Upper lobe of right lung (tissue), 1 donor: ENCODE results near the gene ZFYVE1. TPM values are rescaled to one million over a fixed set of nuclear protein-coding genes. Genes with fewer than 3 reads are reported as not detected.
"Not testable (repeated sequence)": the region's sequence is repeated elsewhere in the genome, so short reads cannot be mapped to it uniquely, and the experiment has no call there.

Experiments used
- ATAC-seq: fragments of 200-7000 bp; cut with Tn5 transposase; one replicate; pipeline ENCODE4 v1.9.1; 2020; ENCODE audit warnings: mild to moderate bottlenecking, moderate library complexity
- DNase-seq: peaks from one replicate; pipeline ENCODE4 v3.0.0-alpha.2; 2020
- H3K27ac ChIP-seq: fragments of 200-600 bp; one replicate; pipeline ENCODE4 v1.8.0; 2022
- H3K27me3 ChIP-seq: fragments of 200-600 bp; one replicate; pipeline ENCODE4 v1.8.0; 2022; ENCODE audit warnings: mild to moderate bottlenecking
- H3K36me3 ChIP-seq: fragments of 200-600 bp; one replicate; pipeline ENCODE4 v1.8.0; 2022
- H3K4me1 ChIP-seq: fragments of 200-600 bp; one replicate; pipeline ENCODE4 v1.8.0; 2022
- H3K4me3 ChIP-seq: fragments of 200-600 bp; one replicate; pipeline ENCODE4 v1.8.0; 2022; ENCODE audit warnings: mild to moderate bottlenecking
- H3K9me3 ChIP-seq: fragments of 200-600 bp; one replicate; pipeline ENCODE4 v1.8.0; 2022
- intact Hi-C: fragments of 100-400 bp; cut with DNase I; formaldehyde crosslinking; loops from one replicate; pipeline ENCODE4 v1.11.0; 2022
- total RNA-seq: library from RNA; stranded (reverse); fragmentation: NEBNext Ultra II Directional; extraction: Animal tissue kit (Norgen Biotek cat#: 25700); gene quantifications from one replicate; pipeline ENCODE4 v1.2.1, GENCODE V29; 2021
- TF ChIP-seq, protein P1 (sequence below): fragments of 200-600 bp; IDR thresholded peaks from one replicate; pipeline ENCODE4 v1.8.0; 2022; ENCODE audit warnings: antibody characterized with exemption
- donor health status: DM: no; HTN: yes; CAD: no; lungs with severe emphysema.

ZFYVE1 gene
- total RNA-seq, 1 donor from 2014 or later, result 21.6 TPM

DNA sequence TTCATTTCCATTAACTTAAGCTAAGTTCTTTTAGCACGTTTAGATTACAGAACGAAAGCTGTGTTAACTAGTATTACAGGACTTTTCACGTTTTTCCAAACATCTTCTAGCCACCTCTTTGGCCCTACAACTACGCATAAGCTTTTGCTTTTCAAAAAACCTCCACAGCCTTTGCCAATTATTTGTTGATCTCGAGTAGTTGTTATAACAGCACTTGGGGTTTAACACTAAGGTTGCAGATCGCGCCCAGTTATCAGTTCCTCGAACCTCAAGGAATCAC is 31.0 kb upstream of the ZFYVE1 start:
- TF ChIP-seq, protein P1, sequence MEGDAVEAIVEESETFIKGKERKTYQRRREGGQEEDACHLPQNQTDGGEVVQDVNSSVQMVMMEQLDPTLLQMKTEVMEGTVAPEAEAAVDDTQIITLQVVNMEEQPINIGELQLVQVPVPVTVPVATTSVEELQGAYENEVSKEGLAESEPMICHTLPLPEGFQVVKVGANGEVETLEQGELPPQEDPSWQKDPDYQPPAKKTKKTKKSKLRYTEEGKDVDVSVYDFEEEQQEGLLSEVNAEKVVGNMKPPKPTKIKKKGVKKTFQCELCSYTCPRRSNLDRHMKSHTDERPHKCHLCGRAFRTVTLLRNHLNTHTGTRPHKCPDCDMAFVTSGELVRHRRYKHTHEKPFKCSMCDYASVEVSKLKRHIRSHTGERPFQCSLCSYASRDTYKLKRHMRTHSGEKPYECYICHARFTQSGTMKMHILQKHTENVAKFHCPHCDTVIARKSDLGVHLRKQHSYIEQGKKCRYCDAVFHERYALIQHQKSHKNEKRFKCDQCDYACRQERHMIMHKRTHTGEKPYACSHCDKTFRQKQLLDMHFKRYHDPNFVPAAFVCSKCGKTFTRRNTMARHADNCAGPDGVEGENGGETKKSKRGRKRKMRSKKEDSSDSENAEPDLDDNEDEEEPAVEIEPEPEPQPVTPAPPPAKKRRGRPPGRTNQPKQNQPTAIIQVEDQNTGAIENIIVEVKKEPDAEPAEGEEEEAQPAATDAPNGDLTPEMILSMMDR, result no peak
- Histone ChIP-seq H3K9me3 (no peaks in the 10 kb centered on the region), H3K27ac (peak overlapping the region; percentile 91), H3K4me3 (peak overlapping the region; percentile 82), H3K4me1 (peaks cover 34% of the 10 kb centered on the region), H3K27me3 (no peaks in the 10 kb centered on the region), H3K36me3 (no peaks in the 10 kb centered on the region)
- no peak for ATAC-seq
- intact Hi-C loops, result no loop called here
- no peak for DNase-seq

DNA sequence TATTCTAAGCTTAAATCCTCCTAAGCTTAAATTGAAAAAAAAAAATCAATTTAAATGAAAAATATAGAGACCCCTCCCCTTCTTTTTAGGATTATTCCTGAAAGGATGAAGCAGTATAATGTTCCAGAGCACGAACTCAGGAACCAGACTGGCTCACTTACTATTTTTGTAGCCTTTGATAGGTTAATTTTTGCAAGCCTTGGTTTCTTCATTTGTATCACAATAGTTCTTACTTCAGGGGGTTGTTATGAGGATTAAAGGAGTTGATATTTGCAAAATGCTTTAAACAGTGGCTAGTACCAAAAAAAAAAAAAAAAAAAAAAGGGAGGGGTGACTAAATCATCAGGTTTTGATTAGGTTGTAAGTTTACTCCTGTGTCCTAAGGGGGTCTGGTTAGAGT is 28.3 kb upstream of the ZFYVE1 start:
- no peaks in the 10 kb centered on the region for H3K27me3 ChIP-seq

DNA sequence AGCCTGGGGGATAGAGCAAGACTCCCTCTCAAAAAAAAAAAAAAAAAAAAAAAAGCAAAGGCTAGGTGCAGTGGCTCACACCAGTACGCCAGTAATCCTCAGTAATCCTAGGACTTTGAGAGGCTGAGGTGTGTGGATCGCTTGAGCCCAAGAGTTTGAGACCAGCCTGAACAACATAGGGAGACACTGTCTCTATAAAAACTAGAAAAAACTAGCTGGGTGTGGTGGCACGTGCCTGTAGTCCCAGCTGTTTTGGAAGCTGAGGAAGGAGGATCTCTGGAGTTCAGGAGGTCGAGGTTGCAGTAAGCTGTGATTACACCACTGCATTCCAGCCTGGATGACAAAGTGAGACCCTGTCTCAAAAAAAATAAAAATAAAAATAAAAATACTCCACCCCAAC is 22.5 kb upstream of the ZFYVE1 start:
- H3K27me3 ChIP-seq, result no peaks in the 10 kb centered on the region
- H3K4me1 ChIP-seq, result no peaks in the 10 kb centered on the region
- DNase-seq (no peak), ATAC-seq (no peak)
- H3K9me3 ChIP-seq, result no peaks in the 10 kb centered on the region
- intact Hi-C loops, result no loop called here
- no peak overlapping the region for H3K4me3 ChIP-seq
- TF ChIP-seq, protein P1, result no peak
- H3K27ac ChIP-seq, result no peak overlapping the region
- H3K36me3 ChIP-seq, result no peaks in the 10 kb centered on the region

More for the DNA sequence above, 28.3 kb upstream of the ZFYVE1 start:
- no peaks in the 10 kb centered on the region for H3K9me3 ChIP-seq
- ATAC-seq, result no peak
- no peak overlapping the region for H3K27ac ChIP-seq
- peaks cover 13% of the 10 kb centered on the region for H3K4me1 ChIP-seq
- intact Hi-C loops, result no loop called here
- no peak overlapping the region for H3K4me3 ChIP-seq
- DNase-seq, result no peak
- H3K36me3 ChIP-seq, result no peaks in the 10 kb centered on the region
- TF ChIP-seq, protein P1, result no peak

DNA sequence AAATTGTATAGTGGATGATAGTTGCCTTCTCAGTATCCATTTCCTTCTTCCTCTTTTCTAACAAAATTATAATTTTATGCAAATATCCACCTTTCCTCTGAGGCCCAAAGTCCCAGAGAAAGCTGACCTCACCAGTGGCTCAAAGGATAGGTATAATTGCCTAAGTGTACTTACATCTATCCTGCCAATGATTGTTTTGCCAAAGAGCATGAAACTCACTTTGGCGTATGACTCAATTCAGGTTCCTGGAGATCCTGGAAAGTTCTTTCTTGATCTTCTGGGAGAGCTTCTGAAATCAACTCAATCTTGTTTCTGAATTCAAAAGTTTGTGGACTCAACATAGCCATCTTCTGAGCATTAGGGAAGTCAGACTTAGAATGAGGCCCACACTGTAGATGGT is 20.9 kb upstream of the ZFYVE1 start:
- H3K4me3 ChIP-seq, result no peak overlapping the region
- no peak overlapping the region for H3K27ac ChIP-seq
- no peak for DNase-seq
- no peak for ATAC-seq
- no peaks in the 10 kb centered on the region for H3K27me3 ChIP-seq
- H3K36me3 ChIP-seq, result no peaks in the 10 kb centered on the region
- intact Hi-C loops, result no loop called here
- H3K9me3 ChIP-seq, result no peaks in the 10 kb centered on the region
- H3K4me1 ChIP-seq, result no peaks in the 10 kb centered on the region
- TF ChIP-seq, protein P1, result no peak

DNA sequence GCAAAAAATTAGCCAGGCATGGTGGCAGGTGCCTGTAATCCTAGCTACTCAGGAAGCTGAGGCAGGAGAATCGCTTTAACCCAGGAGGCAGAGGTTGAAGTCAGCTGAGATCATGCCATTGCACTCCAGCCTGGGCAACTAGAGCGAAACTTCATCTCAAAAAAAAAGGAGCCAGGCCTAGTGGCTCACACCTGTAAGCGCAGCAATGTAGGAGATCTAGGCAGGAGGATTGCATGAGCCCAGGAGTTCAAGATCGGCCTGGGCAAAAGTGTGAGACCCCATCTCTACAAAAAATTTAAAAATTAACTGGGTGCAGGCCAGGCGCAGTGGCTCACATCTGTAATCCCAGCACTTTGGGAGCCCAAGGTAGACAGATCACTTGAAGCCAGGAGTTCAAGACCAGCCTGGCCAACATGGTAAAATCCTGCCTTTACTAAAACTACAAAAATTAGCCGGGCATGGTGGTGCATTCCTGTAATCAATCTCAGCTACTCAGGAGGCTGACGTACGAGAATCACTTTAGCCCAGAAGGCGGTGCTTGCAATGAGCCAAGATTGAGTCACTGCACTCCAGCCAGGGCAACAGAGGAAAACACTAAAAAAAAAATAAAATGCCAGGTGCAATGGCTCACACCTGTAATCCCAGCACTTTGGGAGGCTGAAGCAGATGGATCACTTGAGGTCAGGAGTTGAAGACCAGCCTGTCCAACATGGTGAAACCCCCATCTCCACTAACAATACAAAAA is 10.0 kb upstream of the ZFYVE1 start:
- H3K9me3 ChIP-seq, intact Hi-C loops, DNase-seq, H3K4me1 ChIP-seq, H3K36me3 ChIP-seq, H3K4me3 ChIP-seq, H3K27ac ChIP-seq, H3K27me3 ChIP-seq, ATAC-seq: not testable (repeated sequence)

DNA sequence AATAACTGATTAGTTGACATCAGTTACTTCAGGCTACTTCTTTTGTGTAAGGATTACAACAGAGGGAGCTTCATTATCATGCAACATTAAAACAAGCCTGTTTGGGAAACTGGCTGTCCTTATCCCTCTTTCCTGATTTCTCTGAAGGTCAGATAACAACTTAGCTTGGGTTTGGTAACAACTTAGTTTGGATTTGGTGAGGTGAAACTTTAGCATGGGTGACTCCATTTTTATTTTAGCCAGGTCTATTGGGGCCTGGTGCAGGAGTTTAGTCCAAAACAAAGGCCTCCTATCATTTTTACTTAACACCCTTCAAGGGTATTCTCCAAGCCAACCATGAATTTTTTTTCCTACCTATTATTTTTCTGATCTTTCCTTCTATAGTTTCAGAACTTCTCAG is 1.1 kb upstream of the ZFYVE1 start:
- no peaks in the 10 kb centered on the region for H3K27me3 ChIP-seq
- H3K4me3 ChIP-seq, result no peak overlapping the region
- H3K4me1 ChIP-seq, result peaks cover 15% of the 10 kb centered on the region
- intact Hi-C loops, result no loop called here
- no peak overlapping the region for H3K27ac ChIP-seq
- TF ChIP-seq, protein P1, result no peak
- DNase-seq, result no peak
- no peak for ATAC-seq
- no peaks in the 10 kb centered on the region for H3K9me3 ChIP-seq
- H3K36me3 ChIP-seq, result peaks cover 14% of the 10 kb centered on the region
